HG02798 (cell line): ENCODE results near the gene CCSER2.
"Not testable (repeated sequence)": the region's sequence is repeated elsewhere in the genome, so short reads cannot be mapped to it uniquely, and the experiment has no call there.

ENCODE experiments used
- ATAC-seq: cut with Tn5 transposase; IDR thresholded peaks from one replicate; pipeline ENCODE4 v1.9.1; 2021; ENCODE audit warnings: mild to moderate bottlenecking; ENCODE audit not compliant: unreplicated experiment, poor library complexity

Gene CCSER2

GRCh38 chr10:84494849-84495180, 166.4 kb downstream of the CCSER2 start:
- ATAC-seq = no peak

- ATAC-seq = no peak
These were observed 169.6 kb downstream of the CCSER2 start for GRCh38 chr10:84497978-84498377.

- ATAC-seq = not testable (repeated sequence)
These were observed 170.7 kb downstream of the CCSER2 start for GRCh38 chr10:84499039-84499438.

DNA sequence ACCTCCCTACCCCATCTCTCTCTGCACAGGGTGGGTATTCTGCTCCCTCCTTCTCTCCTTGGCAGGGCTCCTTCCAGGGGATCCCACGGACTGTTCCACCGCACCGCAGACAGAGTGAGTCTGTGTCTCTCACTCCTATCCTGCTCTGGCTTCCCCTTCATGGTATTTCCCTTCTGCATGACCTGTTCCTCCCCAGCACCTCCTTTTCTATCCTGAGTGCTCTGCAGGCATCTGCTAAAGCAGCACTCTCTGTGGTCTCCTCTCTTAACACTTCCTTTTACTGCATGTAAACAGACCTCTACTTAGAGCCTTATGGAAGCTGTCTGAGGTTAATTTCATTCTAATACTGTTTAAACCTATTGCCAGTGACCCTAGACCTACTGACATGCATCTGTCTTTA, 171.5 kb downstream of the CCSER2 start:
- ATAC-seq = no peak

DNA sequence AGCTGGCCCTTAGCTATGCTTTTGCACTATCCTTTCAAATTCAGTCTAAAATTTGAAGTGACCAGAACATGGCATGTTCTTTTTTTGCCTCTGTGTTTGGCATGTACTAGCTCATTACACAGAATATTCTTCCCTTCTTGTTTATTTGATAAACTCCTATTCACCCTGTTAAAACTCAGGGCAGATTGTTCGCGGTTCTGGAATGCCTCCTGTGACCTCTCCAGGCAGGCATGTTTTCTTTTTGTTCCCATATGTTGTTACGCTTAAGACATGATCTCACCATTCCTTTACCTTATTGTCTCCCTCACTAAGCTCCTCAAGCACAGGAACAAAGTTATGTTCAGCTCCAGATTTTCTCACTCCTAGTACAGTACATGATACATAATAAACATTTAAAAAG, 181.7 kb downstream of the CCSER2 start:
- ATAC-seq = no peak

DNA sequence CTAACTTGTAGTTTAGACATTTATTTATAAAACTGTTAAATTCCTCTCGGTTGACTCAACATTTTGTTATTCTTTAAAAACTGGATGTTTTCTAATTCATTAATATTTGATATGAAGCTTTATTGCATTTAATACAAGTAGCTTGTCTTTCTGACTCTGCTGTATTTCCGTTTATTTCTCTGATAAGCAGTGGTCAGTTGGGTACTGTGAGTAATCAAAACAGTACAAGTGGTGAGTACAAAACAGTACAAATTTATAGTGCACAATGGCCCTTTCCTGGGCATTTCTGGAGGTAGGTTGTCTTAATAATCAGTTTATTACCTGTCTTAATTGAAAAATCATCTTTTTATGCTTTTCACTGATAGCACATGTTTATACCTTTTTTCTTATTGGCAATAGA, 182.7 kb downstream of the CCSER2 start:
- ATAC-seq = no peak

DNA sequence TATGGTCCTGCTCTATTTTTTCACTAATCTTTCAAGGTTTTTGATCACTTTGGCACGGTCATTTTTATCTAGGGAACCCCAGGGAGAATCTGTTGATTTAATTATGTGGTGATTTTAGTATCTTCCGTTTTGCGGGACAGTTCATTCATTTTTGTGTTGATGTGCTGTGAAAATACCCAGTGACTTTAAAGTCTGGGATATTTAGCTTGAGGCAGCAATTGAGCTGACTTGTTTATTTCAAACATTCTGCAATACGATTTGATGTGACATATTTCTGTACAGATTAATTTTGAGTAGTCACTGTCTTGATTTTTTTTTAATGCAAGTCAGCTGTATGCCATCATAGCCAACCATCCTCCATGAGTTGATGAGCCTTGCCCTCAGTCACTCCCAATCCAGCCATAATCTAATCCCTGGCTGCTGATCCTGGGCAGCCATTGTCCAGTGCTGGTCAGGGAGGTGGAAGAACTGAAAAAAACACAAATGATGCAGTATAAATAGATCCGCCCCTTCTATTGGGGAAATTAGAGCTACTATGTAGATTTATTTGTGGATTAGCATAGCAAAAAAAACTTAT, 183.4 kb downstream of the CCSER2 start:
- no peak for ATAC-seq

DNA sequence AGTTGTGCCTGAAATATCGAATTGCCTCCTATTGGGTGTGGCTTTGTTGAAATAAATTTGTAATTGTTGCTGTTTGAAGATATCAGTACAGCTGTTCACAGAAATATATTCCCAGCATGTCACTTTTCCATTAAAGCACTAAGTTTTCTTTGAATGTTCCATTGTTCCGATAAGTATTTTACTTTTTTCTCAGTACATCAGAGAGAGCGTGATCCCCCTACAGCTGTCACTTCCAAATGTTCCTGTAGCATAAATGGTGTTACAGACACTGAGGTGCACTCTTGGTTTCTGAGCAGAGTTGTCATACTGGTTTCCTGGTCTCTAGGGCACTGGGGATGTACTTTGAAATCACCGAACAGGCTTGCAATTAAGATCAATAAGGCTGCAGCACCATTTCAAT, 189.2 kb downstream of the CCSER2 start:
- no peak for ATAC-seq

- no peak for ATAC-seq
These were observed 190.8 kb downstream of the CCSER2 start for GRCh38 chr10:84519235-84519634.

- no peak for ATAC-seq
These were observed 192.6 kb downstream of the CCSER2 start for GRCh38 chr10:84521013-84521412.

DNA sequence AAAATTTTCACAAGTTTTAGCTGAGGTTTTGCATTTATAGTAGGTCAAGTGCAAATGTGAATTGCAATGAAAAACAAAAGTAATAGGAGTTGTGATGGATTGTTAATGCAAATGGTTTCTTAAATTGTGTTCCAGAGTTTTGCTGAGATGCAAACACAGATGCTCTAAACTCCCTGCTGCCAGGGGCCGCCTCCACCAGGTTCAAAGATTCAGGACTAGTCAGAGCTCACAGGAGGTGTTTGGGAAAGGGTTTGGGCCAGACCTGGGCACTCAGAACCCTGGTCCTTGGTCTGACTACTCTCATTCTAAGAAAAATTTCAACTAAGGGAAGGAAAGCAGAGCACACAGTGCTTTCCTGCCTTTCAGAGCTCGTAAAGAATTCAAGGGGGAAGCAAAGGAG, 193.1 kb downstream of the CCSER2 start:
- no peak for ATAC-seq

- no peak for ATAC-seq
These were observed 194.4 kb downstream of the CCSER2 start for GRCh38 chr10:84522612-84523462.

- no peak for ATAC-seq
These were observed 195.1 kb downstream of the CCSER2 start for GRCh38 chr10:84523526-84523925.

DNA sequence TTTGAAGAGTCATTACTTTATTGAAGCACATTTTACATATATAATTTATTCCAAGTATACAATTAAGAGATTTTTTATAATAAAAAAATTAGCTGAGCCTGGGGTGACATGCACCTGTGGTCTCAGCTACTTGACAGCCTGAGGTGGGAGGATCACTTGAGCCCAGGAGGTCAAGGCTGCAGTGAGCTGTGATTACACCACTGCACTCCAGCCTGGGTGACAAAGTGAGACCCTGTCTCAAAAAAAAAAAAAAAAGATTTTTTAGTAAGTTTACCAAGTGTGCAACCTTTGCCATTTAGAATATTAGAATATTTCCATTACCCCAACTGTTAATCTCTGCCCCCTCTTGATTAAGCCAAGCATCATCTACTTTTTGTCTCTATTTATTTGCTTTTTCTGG, 196.0 kb downstream of the CCSER2 start:
- ATAC-seq = no peak

- ATAC-seq = no peak
These were observed 196.9 kb downstream of the CCSER2 start for GRCh38 chr10:84525120-84525806.

GRCh38 chr10:84525807-84526182, 197.4 kb downstream of the CCSER2 start:
- not testable (repeated sequence) for ATAC-seq

GRCh38 chr10:84527386-84527785, 199.0 kb downstream of the CCSER2 start:
- not testable (repeated sequence) for ATAC-seq

DNA sequence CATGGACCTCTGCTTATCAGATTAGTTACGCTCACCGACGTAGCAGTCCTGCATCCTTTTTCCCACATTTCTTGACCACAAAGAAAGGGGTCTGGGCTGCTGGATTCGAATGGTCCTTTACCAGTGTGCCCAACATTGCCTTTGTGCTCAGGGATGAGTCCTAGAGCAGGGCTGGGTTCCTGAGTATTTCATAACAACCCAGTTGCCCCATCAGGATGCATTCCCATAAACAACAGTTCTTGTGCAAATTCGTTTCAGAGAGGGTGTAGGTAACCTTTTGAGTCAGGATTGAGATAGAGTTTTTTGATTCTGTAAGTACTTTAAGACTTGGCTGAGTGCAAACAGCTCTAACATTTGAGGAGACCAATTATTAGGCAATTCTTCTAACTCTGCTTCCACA, 200.1 kb downstream of the CCSER2 start:
- not testable (repeated sequence) for ATAC-seq

- ATAC-seq = no peak
These were observed 202.4 kb downstream of the CCSER2 start for GRCh38 chr10:84530724-84531325.

- no peak for ATAC-seq
These were observed 203.0 kb downstream of the CCSER2 start for GRCh38 chr10:84531396-84531795.

GRCh38 chr10:84534168-84534567, 205.8 kb downstream of the CCSER2 start:
- ATAC-seq = no peak
